Stomach smooth muscle (tissue), 2 donors: ENCODE results near the gene ARHGAP42.

Source experiments
- H3K27ac ChIP-seq: one replicate; pipeline ENCODE4 v1.7.0; 2013; ENCODE audit warnings: mild to moderate bottlenecking, low read length, inconsistent platforms
- H3K27me3 ChIP-seq, 2 donors: one replicate each; pipeline ENCODE4 v1.7.0; 2013; ENCODE audit warnings: low read length in 2 of 2; ENCODE audit not compliant: insufficient read depth in 2 of 2, control insufficient read depth in 1 of 2
- H3K36me3 ChIP-seq, 2 donors: one replicate each; pipeline ENCODE4 v1.7.0; 2013; ENCODE audit warnings: low read length in 2 of 2; ENCODE audit not compliant: control insufficient read depth in 2 of 2, insufficient read depth in 2 of 2
- H3K4me1 ChIP-seq: one replicate; pipeline ENCODE4 v1.7.0; 2013; ENCODE audit warnings: low read length; ENCODE audit not compliant: control insufficient read depth, insufficient read depth
- H3K4me3 ChIP-seq, 2 donors: one replicate each; pipeline ENCODE4 v1.7.0; 2013; ENCODE audit warnings: low read length in 2 of 2
- H3K9ac ChIP-seq, 2 donors: one replicate each; pipeline ENCODE4 v1.7.0; 2013; ENCODE audit warnings: low read length in 2 of 2, mild to moderate bottlenecking in 1 of 2
- H3K9me3 ChIP-seq, 2 donors: one replicate each; pipeline ENCODE4 v1.7.0; 2013; ENCODE audit warnings: low read length in 2 of 2; ENCODE audit not compliant: control insufficient read depth in 2 of 2
- donor health status: healthy.
- donor health status: Pancreatic carcinoma.

ARHGAP42 gene

DNA sequence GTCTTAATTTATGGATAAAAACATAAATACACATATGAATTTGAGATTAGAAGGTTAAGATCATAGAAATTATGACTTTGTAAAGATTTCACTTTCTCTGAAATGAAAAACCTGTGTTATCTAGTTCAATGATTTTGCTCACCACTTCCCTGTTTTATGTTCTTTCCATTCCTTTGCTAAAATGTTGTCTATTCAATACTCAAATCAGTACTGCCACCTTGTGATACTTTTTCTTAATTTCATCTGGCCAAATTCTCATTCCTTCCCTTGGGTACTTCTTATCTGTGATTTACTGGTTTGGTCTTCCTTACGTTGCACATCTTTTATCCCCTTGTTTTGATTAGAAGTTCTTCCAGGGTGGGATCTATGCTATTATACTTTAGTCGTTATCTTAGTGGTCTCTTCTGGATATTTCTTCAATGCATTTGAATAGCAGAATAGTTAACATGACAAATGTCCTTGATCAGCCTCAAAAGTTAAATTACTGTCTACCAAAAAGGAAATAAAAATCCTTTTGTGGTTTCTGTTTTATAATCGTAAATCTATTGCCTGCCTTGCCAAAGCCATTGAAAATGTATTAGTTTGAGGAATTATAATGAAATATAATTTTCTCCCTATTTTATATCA, 245.5 kb downstream of the ARHGAP42 start:
- H3K4me3 ChIP-seq: no peak overlapping the region
- H3K36me3 ChIP-seq: peaks cover 0 to 6% of the 10 kb centered on the region in 2 donors
- H3K9me3 ChIP-seq: no peaks in the 10 kb centered on the region
- no peaks in the 10 kb centered on the region for H3K27me3 ChIP-seq
- H3K4me1 ChIP-seq: no peaks in the 10 kb centered on the region
- no peak overlapping the region for H3K9ac ChIP-seq
- H3K27ac ChIP-seq: no peak overlapping the region

- H3K4me3 ChIP-seq: no peak overlapping the region
- no peaks in the 10 kb centered on the region for H3K4me1 ChIP-seq
- H3K27ac ChIP-seq: no peak overlapping the region
- H3K36me3 ChIP-seq: peaks cover 0 to 6% of the 10 kb centered on the region in 2 donors
- no peak overlapping the region for H3K9ac ChIP-seq
- no peaks in the 10 kb centered on the region for H3K27me3 ChIP-seq
- no peaks in the 10 kb centered on the region for H3K9me3 ChIP-seq
Measured at GRCh38 chr11:100936781-100937180, 249.7 kb downstream of the ARHGAP42 start.

DNA sequence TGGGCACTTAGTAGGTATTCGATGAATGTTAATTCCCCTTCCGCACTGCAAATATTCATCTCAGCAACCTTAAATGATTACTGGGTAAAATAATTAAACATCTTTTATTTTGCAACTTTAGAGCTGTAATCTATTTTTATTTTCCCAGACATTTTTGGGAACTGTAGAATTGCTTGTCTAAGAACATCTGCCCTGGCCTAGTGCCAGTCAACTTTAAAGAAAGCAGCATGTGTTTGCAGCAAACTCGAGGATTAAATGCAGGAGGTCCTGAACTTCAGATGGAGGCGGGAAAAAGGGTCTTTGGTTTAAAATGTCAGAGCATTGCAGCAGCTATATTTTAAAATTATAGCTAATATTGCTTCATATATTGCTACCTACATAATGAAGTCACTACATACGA, 252.5 kb downstream of the ARHGAP42 start:
- Histone ChIP-seq H3K27ac (no peak overlapping the region), H3K4me1 (peaks cover 5% of the 10 kb centered on the region), H3K36me3 (peaks cover 0 to 9% of the 10 kb centered on the region in 2 donors), H3K4me3 (no peak overlapping the region), H3K9me3 (no peaks in the 10 kb centered on the region), H3K9ac (no peak overlapping the region), H3K27me3 (no peaks in the 10 kb centered on the region)

GRCh38 chr11:100940111-100940510, 253.0 kb downstream of the ARHGAP42 start:
- Histone ChIP-seq H3K27ac (no peak overlapping the region), H3K9me3 (no peaks in the 10 kb centered on the region), H3K4me3 (no peak overlapping the region), H3K4me1 (peaks cover 5% of the 10 kb centered on the region), H3K36me3 (peaks cover 0 to 9% of the 10 kb centered on the region in 2 donors), H3K27me3 (no peaks in the 10 kb centered on the region), H3K9ac (no peak overlapping the region)

GRCh38 chr11:100941033-100941432, 253.9 kb downstream of the ARHGAP42 start:
- Histone ChIP-seq H3K4me1 (peaks cover 5% of the 10 kb centered on the region), H3K9me3 (no peaks in the 10 kb centered on the region), H3K27ac (no peak overlapping the region), H3K4me3 (no peak overlapping the region), H3K27me3 (no peaks in the 10 kb centered on the region), H3K36me3 (peaks cover 0 to 9% of the 10 kb centered on the region in 2 donors), H3K9ac (no peak overlapping the region)

DNA sequence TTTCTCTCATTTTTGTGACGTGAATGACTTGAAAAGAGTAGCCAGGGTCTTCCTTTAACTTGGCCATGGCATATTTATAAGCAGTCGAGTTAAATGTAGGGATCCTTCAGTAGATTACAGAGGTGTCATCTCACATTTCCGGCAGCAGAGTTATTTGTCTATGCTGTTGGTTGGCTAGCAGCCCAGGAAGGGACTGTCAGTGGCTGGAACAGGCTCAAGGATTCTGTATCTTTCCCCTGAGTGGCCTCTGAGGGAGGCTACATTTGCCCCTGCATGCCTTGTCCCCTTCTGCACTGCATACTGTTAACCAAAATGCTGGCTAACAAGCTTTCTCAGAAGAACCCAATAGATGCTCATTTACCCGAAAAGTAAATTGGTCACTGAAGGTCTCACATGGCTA, 254.9 kb downstream of the ARHGAP42 start:
- Histone ChIP-seq H3K9ac (no peak overlapping the region), H3K4me1 (peaks cover 5% of the 10 kb centered on the region), H3K27me3 (no peaks in the 10 kb centered on the region), H3K27ac (no peak overlapping the region), H3K36me3 (peaks cover 0 to 4% of the 10 kb centered on the region in 2 donors), H3K9me3 (no peaks in the 10 kb centered on the region), H3K4me3 (no peak overlapping the region)

GRCh38 chr11:100948936-100949335, 261.8 kb downstream of the ARHGAP42 start:
- Histone ChIP-seq H3K4me3 (no peak overlapping the region), H3K9ac (no peak overlapping the region), H3K27me3 (no peaks in the 10 kb centered on the region), H3K36me3 (peaks cover 0 to 2% of the 10 kb centered on the region in 2 donors), H3K9me3 (no peaks in the 10 kb centered on the region), H3K27ac (no peak overlapping the region), H3K4me1 (no peaks in the 10 kb centered on the region)

- Histone ChIP-seq H3K36me3 (no peaks in the 10 kb centered on the region), H3K9ac (no peak overlapping the region), H3K4me1 (no peaks in the 10 kb centered on the region), H3K27ac (no peak overlapping the region), H3K4me3 (no peak overlapping the region), H3K9me3 (no peaks in the 10 kb centered on the region), H3K27me3 (no peaks in the 10 kb centered on the region)
Measured at GRCh38 chr11:100949443-100949842, 262.4 kb downstream of the ARHGAP42 start.

DNA sequence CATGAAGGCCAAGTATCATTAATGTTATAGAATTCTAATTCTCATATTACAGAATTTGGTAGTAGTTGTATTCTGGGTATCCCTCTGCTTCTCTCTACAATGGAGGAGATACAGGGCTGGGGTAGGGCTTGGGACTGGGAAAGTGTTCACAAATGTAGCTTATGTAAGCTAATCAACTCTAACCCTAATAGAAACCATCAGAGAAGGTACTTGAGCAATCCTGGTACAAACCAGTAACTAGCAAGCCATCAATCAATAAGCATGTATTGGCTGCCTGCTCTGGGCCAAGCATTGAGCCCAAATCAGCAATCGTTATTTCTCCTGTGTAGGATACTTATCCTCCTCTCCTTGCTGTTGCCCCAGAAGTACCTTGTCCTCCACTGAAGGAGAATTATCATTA, 268.2 kb downstream of the ARHGAP42 start:
- H3K27me3 ChIP-seq: no peaks in the 10 kb centered on the region
- H3K4me1 ChIP-seq: peaks cover 4% of the 10 kb centered on the region
- H3K9ac ChIP-seq: no peak overlapping the region
- H3K4me3 ChIP-seq: no peak overlapping the region
- H3K36me3 ChIP-seq: no peaks in the 10 kb centered on the region
- H3K27ac ChIP-seq: no peak overlapping the region
- no peaks in the 10 kb centered on the region for H3K9me3 ChIP-seq

DNA sequence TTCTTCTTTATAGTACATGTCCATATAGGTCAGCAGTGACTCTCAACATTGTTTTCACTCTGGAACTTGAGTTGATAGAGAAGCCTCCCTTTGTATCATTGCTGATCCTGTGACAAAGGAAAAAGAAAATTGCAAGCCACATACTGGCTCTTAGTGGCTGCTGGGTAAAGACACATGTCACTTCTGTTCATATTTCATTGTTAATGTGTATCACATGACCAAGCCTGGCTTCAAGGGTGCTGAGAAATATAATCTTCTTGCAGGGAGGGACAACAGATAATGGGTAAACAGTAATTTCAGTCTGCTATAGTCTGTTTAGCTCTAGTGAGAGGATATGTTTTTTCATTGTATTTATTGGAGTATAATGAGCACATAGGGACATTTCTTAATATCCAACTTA, 269.3 kb downstream of the ARHGAP42 start:
- Histone ChIP-seq H3K27me3 (no peaks in the 10 kb centered on the region), H3K27ac (no peak overlapping the region), H3K4me1 (peaks cover 4% of the 10 kb centered on the region)

GRCh38 chr11:100957499-100957898, 270.4 kb downstream of the ARHGAP42 start:
- no peaks in the 10 kb centered on the region for H3K27me3 ChIP-seq
- peaks cover 0 to 3% of the 10 kb centered on the region in 2 donors for H3K36me3 ChIP-seq
- no peak overlapping the region for H3K27ac ChIP-seq
- H3K9me3 ChIP-seq: no peaks in the 10 kb centered on the region
- no peak overlapping the region for H3K9ac ChIP-seq
- H3K4me1 ChIP-seq: peaks cover 4% of the 10 kb centered on the region
- no peak overlapping the region for H3K4me3 ChIP-seq

More for the DNA sequence above, 269.3 kb downstream of the ARHGAP42 start:
- no peak overlapping the region for H3K4me3 ChIP-seq
- H3K36me3 ChIP-seq: peaks cover 0 to 3% of the 10 kb centered on the region in 2 donors
- H3K9me3 ChIP-seq: no peaks in the 10 kb centered on the region
- H3K9ac ChIP-seq: no peak overlapping the region
